Mucosa of stomach (tissue), 1 donor: ENCODE data around the gene MYO5C.

Experiments used
- H3K27me3 ChIP-seq: one replicate; pipeline ENCODE4 v1.7.0; 2013; ENCODE audit warnings: mild to moderate bottlenecking, low read length; ENCODE audit not compliant: control insufficient read depth, insufficient read depth
- H3K36me3 ChIP-seq: one replicate; pipeline ENCODE4 v1.7.0; 2013; ENCODE audit warnings: low read length; ENCODE audit not compliant: control insufficient read depth, insufficient read depth
- H3K4me1 ChIP-seq: one replicate; pipeline ENCODE4 v1.7.0; 2013; ENCODE audit warnings: mild to moderate bottlenecking, low read length; ENCODE audit not compliant: control insufficient read depth, insufficient read depth
- H3K4me3 ChIP-seq: one replicate; pipeline ENCODE4 v1.7.0; 2013; ENCODE audit warnings: low read length
- H3K9ac ChIP-seq: one replicate; pipeline ENCODE4 v1.7.0; 2013; ENCODE audit warnings: mild to moderate bottlenecking, low read length, moderate library complexity
- H3K9me3 ChIP-seq: one replicate; pipeline ENCODE4 v1.7.0; 2013; ENCODE audit warnings: mild to moderate bottlenecking, low read length, moderate library complexity; ENCODE audit not compliant: control insufficient read depth
- donor health status: Pancreatic carcinoma.

MYO5C gene, protein sequence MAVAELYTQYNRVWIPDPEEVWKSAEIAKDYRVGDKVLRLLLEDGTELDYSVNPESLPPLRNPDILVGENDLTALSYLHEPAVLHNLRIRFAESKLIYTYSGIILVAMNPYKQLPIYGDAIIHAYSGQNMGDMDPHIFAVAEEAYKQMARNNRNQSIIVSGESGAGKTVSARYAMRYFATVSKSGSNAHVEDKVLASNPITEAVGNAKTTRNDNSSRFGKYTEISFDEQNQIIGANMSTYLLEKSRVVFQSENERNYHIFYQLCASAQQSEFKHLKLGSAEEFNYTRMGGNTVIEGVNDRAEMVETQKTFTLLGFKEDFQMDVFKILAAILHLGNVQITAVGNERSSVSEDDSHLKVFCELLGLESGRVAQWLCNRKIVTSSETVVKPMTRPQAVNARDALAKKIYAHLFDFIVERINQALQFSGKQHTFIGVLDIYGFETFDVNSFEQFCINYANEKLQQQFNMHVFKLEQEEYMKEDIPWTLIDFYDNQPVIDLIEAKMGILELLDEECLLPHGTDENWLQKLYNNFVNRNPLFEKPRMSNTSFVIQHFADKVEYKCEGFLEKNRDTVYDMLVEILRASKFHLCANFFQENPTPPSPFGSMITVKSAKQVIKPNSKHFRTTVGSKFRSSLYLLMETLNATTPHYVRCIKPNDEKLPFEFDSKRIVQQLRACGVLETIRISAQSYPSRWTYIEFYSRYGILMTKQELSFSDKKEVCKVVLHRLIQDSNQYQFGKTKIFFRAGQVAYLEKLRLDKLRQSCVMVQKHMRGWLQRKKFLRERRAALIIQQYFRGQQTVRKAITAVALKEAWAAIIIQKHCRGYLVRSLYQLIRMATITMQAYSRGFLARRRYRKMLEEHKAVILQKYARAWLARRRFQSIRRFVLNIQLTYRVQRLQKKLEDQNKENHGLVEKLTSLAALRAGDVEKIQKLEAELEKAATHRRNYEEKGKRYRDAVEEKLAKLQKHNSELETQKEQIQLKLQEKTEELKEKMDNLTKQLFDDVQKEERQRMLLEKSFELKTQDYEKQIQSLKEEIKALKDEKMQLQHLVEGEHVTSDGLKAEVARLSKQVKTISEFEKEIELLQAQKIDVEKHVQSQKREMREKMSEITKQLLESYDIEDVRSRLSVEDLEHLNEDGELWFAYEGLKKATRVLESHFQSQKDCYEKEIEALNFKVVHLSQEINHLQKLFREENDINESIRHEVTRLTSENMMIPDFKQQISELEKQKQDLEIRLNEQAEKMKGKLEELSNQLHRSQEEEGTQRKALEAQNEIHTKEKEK (N-terminal part only)

DNA sequence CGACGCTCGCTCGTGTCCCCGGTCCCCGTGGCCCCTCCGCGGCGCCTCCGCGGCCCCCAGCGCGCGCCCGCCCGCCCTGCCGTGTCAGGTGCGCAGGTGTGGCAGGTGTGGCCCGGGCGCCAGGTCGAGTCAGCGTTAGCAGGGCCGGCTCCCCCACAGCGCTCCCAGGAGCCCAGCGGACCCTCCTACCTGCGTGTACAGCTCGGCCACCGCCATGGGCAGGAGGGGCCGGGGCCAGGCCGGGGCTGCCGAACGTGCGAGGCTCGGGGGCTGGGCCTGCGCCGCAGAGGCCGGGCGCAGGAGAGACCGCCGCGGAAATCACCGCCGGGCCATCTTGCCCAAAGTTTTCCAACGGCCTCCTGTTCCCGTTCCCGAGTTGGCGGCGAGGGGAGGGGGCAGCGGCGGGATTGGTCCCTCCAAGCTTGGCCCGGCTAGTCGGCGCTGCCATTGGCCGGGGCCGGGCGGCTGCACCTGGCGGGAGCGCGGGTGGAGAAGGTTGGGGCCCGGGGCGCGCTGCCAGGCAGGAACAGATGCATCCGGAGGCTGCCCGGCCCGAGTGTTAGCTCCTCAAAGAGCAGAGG, at the start of gene MYO5C:
Gene MYO5C (minus strand): TSS at position 384 of the 581 bp plus-strand sequence. CDS start 168 bp downstream, at position 216.
- peaks cover 33% of the 10 kb centered on the region for H3K4me1 ChIP-seq
- peak within 1 kb of the TSS; percentile 45 for H3K4me3 ChIP-seq
- peaks cover 10% of the 10 kb centered on the region for H3K27me3 ChIP-seq
- H3K9ac ChIP-seq: peak within 1 kb of the TSS; percentile 94
- H3K36me3 ChIP-seq: no peaks in the 10 kb centered on the region
- no peaks in the 10 kb centered on the region for H3K9me3 ChIP-seq

DNA sequence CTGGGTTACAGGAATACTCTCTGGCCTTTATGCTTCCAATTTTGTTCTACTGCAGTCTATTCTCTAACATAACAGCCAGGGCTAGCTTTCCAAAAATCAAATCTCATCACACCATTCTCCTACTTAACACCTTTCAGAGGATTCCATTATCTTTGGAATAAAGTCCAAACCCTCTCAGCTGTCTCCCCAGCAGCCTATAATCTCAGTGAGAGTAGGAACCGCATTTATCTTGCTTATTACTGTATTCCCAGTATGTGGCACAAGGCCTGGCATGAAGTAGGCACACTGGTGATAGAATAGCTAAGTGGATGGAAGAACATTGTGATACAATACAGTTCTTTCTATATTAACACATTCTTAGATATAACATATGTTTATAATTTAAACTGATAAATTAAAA, 49.0 kb upstream of the MYO5C start:
- no peaks in the 10 kb centered on the region for H3K4me1 ChIP-seq
- H3K36me3 ChIP-seq: no peaks in the 10 kb centered on the region
- H3K9me3 ChIP-seq: no peaks in the 10 kb centered on the region
- H3K4me3 ChIP-seq: no peak overlapping the region
- no peaks in the 10 kb centered on the region for H3K27me3 ChIP-seq
- H3K9ac ChIP-seq: no peak overlapping the region

- Histone ChIP-seq H3K4me1 (no peaks in the 10 kb centered on the region), H3K9me3 (no peaks in the 10 kb centered on the region), H3K36me3 (no peaks in the 10 kb centered on the region), H3K9ac (no peak overlapping the region), H3K4me3 (no peak overlapping the region), H3K27me3 (no peaks in the 10 kb centered on the region)
Observed at GRCh38 chr15:52343831-52344230, 48.2 kb upstream of the MYO5C start.

GRCh38 chr15:52340093-52340492, 44.5 kb upstream of the MYO5C start:
- Histone ChIP-seq H3K4me3 (no peak overlapping the region), H3K4me1 (no peaks in the 10 kb centered on the region), H3K9ac (no peak overlapping the region), H3K9me3 (no peaks in the 10 kb centered on the region), H3K36me3 (no peaks in the 10 kb centered on the region), H3K27me3 (no peaks in the 10 kb centered on the region)

DNA sequence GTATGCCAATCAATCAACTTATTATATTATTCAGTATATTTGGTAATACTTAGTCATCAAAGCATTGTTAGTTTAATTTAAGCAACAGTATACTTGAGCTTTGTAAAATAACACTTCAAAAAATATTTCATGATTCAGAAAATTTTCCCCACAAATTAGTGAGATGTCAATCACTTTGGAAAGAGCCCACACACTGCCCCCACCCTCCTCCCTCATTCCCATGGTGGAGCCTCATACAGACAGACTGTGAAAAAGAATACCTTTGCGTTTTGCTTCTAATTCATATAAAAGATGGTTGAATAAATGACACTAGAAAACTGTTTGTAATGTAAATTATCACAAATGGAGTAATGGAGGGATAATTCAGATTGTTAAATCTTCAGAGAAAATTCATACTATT, 43.3 kb upstream of the MYO5C start:
- Histone ChIP-seq H3K36me3 (no peaks in the 10 kb centered on the region), H3K4me1 (no peaks in the 10 kb centered on the region), H3K4me3 (no peak overlapping the region), H3K9ac (no peak overlapping the region), H3K27me3 (no peaks in the 10 kb centered on the region), H3K9me3 (no peaks in the 10 kb centered on the region)

DNA sequence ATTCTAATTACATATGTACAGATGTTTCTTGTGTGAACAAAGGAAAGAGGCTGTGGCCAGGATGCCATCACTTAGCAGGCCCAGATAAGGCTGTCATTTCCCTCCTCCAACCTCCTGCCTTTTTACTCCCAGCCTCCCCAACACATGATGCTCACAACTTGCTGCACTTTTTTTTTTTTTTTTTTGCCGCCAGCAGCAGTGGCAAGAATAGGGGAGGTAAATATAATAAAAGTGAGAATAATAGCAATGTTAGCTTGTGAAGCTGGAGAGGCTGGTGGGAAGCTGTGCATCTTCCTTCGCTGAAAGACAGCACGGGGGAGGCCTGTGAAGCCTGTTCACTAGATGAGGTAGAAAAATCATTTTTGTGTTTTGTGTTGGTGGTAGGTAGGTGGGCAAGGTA, 42.5 kb upstream of the MYO5C start:
- Histone ChIP-seq H3K27me3 (no peaks in the 10 kb centered on the region), H3K4me3 (no peak overlapping the region), H3K4me1 (no peaks in the 10 kb centered on the region), H3K9me3 (no peaks in the 10 kb centered on the region), H3K36me3 (no peaks in the 10 kb centered on the region), H3K9ac (no peak overlapping the region)

DNA sequence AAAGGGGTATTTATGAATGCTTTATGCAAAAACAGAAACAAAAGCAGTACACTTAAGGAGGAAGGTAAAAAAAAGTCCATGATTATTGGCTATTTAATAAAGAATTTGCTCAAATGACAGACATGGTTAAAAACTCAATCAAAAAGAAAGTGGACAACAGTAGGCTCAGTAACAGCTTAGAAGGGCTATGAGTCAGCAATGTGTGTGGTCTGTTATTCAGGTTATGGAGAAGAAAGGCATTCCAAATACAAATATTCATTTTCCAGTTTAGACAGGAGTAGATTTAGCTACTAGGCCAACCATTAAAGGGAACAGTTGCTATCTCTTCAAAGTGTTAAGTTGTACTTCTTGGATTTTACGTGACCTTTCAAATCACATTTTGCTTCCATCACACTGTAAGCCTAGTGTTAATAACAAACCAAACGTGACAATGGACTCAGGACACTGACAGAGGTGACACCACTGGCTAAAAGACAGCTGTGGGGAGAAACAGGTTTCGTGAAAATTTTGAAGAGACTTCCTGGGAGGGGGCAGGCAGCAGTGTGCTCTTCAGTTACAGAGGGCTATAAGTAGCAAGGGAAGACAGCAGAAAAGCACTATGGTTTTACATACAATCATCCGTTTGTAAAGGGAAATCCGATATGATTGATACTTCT, 41.7 kb upstream of the MYO5C start:
- Histone ChIP-seq H3K4me1 (no peaks in the 10 kb centered on the region), H3K9ac (no peak overlapping the region), H3K27me3 (no peaks in the 10 kb centered on the region), H3K9me3 (no peaks in the 10 kb centered on the region), H3K36me3 (no peaks in the 10 kb centered on the region), H3K4me3 (no peak overlapping the region)

DNA sequence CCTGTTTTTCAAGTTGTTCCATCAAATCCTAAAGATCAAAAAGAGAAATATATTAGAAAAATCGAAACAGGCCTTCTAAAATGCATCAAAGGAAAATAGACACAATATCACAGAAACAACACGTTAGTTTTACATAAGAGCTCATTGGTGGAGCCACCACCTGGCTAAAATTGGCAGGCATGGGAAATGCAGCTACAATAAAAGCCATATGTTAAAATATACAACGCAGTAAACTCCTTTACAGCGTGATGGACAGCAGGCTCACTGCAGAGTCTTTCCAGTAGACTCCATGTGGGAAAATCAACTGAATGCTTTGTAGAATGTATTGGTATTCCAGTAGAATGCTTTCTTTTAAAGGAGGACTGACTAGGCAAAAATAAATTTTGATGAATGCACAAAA, 40.9 kb upstream of the MYO5C start:
- Histone ChIP-seq H3K4me3 (no peak overlapping the region), H3K27me3 (no peaks in the 10 kb centered on the region), H3K4me1 (peaks cover 5% of the 10 kb centered on the region)

GRCh38 chr15:52334491-52335160, 39.0 kb upstream of the MYO5C start:
- Histone ChIP-seq H3K27me3 (no peaks in the 10 kb centered on the region), H3K9me3 (no peaks in the 10 kb centered on the region), H3K4me1 (peaks cover 9% of the 10 kb centered on the region), H3K4me3 (no peak overlapping the region), H3K9ac (no peak overlapping the region), H3K36me3 (no peaks in the 10 kb centered on the region)

More for the DNA sequence above, 40.9 kb upstream of the MYO5C start:
- no peaks in the 10 kb centered on the region for H3K36me3 ChIP-seq
- no peak overlapping the region for H3K9ac ChIP-seq
- no peaks in the 10 kb centered on the region for H3K9me3 ChIP-seq

- Histone ChIP-seq H3K4me3 (no peak overlapping the region), H3K9me3 (no peaks in the 10 kb centered on the region), H3K4me1 (peaks cover 9% of the 10 kb centered on the region), H3K27me3 (no peaks in the 10 kb centered on the region), H3K36me3 (no peaks in the 10 kb centered on the region), H3K9ac (no peak overlapping the region)
Observed at GRCh38 chr15:52331490-52332240, 36.1 kb upstream of the MYO5C start.
